GM18909 (cell line): ENCODE data around the gene AP3B1.

Source experiments
- ATAC-seq: cut with Tn5 transposase; IDR thresholded peaks from one replicate; pipeline ENCODE4 v1.9.1; 2021; ENCODE audit warnings: mild to moderate bottlenecking; ENCODE audit not compliant: unreplicated experiment, poor library complexity

Gene AP3B1

DNA sequence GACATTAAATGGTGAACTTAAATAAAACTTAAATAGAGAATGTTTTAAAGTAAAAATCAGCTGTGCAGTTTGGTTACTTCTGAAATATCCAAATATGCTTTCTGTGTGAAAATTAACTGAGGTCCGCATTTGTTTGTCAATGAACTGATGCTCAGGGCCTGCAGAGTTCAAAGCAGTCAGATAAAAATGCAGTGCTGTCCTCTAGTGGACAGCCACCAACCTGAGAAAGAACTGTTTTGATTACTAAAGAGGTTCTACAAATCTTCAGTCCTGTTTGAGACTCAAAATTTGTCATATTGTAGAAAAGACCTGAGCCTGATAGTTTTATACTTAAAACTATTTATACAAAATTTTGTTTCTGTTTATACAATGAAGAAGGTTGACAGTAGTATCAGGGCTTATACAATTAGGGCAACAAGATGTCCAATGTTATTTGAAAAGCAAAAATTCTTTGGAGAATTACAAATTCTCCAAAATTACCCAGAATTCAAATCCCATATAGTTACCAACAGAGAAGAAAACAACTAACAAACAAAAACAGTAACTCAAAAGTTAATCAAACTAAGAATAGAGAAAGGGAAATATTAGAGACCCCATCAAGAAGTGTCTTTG lies 286.0 kb downstream of the AP3B1 start:
- no peak for ATAC-seq

DNA sequence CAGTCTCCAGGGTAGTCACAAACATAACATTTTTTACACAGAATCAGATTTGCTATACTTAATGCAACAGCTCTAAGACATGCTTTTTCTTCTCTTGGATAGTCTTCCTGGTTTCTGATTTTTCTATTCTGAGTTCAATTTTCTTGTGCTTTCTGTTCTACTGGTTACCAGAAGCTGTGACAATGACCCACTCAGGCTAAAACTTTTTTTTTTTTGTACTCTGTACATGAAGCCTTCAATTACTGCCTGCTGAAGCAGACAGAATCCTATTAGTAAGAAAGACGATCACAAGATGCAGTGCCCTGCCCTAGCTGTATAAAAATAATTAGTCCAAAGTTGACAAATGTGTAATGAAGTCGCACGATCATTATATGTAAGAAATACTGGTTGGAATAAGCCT lies 287.3 kb downstream of the AP3B1 start:
- no peak for ATAC-seq

GRCh38 chr5:78006449-78006848 lies 288.0 kb downstream of the AP3B1 start:
- no peak for ATAC-seq

DNA sequence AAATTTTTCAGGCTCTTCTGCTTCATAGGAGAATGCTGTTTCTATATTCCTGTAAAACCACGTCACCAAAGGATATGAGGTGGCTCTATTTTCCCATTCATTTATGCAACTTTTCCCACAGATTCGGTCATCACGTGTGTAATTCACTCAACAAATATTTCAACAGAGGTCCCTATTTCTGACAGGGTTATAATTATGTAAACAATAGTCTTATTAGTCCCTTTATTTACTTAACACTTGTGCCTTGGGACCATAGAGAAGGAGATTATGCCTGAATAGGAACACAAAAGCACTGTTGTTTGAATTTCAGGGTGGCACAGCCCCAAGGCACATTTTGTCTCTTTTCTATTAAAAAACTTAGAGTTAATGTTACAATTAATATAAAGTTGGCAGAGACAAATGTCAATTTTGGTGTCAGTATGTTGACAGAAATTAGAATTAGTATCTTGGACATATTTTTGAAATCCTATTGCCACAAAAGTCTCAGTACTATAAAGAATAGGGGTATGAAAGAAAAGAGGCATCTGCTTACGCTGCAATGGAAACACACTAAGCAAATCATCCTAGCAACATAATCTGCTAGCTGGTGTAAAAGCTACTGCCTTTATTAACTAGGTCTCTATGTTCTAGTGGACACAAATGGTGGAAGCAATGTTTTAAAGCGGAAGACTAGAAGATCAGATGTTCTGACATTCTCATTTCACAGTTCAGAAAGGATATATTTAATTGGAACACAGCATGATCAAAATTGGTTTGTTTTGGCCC lies 289.3 kb downstream of the AP3B1 start:
- no peak for ATAC-seq

DNA sequence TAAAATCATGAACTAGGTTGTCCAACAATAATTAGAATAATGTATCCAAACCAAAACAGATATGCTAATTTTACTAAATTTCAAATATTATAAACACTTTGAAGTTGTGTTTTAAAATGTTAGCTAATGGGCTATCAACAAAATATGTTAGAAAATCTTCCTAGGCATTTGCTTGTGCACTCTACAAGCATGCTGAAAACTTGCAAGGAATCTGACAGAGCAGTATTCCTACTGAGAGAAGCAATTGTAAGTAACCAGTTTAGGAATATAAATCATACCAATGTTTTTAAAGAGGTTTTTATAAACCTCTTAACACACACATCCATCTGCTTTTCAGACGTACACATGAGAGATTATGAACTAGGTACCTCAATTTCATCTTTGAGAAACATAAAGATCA lies 289.9 kb downstream of the AP3B1 start:
- ATAC-seq, result no peak

- ATAC-seq, result no peak
Observed at GRCh38 chr5:78003919-78004318, 290.6 kb downstream of the AP3B1 start.

- no peak for ATAC-seq
Observed at GRCh38 chr5:78003450-78003849, 291.0 kb downstream of the AP3B1 start.

DNA sequence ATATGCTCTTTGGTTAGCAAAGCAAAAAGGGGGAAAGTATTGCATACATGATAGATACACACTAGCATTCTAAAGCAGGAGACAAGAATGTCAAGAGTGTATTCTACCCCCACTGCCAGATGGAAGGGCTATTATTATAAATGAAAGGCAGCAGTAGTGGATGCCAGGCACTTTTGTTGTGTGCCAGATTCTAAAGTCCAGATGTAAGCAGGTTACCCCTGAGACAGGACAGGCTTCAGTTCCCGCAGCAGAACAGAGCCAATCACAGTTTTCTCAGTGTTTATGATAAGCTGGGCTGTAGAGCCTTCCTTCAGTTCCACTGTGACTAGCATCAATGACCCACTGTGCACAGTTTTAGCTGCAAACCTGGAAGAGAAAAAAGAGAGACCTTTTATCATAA lies 291.8 kb downstream of the AP3B1 start:
- no peak for ATAC-seq

- no peak for ATAC-seq
Observed at GRCh38 chr5:78001197-78001596, 293.3 kb downstream of the AP3B1 start.

- ATAC-seq, result no peak
Observed at GRCh38 chr5:78000191-78000590, 294.3 kb downstream of the AP3B1 start.

- no peak for ATAC-seq
Observed at GRCh38 chr5:77999399-77999798, 295.1 kb downstream of the AP3B1 start.

- ATAC-seq, result no peak
Observed at GRCh38 chr5:77996943-77997342, 297.6 kb downstream of the AP3B1 start.

- no peak for ATAC-seq
Observed at GRCh38 chr5:77995793-77996409, 298.6 kb downstream of the AP3B1 start.

GRCh38 chr5:77994943-77995342 lies 299.6 kb downstream of the AP3B1 start:
- ATAC-seq, result no peak

DNA sequence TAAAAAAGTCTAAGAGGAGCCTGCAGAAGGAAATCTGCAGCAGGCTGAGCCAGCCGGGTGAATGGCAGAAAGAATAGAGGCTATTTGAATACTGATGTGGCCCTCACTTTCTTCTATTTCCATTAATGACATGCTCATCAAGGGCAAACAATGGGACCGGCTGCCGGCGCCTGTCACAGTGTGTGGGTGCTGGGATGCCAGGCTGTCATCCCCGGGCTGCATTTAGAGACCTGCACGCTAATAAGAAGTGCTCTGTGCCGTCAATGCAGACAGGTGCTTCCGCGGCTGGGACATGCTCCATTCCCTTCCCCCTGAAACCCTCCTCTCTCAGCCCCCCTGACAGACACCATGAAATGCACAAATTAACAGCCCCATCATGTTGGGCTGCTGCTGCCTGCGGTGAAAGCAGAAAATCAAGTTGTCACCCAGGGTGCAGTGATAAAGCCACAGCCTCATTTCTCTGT lies 300.6 kb downstream of the AP3B1 start:
- no peak for ATAC-seq

DNA sequence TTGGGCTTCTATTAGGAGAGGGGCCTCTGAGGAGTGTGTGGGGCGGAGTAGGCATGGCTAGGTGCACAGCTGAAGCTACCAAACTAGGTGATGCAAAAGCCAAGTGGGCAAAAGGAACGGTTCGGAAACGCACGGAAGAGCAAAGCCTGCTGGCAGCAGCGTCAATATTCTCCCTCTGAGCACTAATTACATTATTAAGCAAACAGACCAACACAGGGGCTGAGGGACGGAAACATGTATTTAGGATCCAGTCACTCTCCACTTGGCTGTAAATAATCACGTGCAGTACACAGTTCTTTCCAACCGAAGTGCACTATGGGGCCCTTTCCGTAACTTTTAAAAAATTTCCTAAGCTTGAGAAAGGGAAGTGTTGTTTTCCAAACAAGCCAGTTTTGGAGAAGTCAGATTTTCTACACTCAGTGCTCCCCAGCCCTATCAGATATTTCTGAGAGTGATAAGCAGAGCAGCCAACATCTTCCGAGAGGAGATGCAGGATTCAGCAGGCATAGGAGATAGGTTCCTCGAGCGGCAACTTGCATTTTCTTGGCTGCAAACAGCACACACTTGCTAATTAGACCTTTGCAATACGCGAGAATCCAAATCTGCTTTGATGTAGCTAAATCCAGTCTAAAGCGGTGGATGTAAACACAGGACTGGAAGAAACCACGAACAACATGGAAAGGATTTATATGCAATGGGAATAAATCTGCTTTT lies 301.2 kb downstream of the AP3B1 start:
- no peak for ATAC-seq

DNA sequence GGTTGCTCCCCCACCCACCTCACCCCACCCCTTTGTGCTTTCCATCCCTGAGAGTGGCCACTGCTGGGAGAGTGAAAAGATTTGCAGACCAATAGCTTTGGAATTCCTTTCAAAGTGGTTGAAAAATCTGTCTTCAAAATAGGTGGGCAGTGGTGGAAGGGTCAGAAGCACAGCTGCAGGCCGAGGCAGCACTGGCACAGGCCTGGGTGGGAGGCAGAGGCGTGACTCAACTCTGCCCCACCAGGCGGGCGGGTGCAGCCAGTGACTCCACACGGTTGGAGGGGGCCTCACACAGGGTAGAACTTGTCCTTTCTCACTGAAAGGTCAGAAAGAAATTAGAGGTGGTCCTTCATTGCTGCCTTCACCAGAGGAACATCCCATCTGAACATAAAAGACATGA lies 303.4 kb downstream of the AP3B1 start:
- ATAC-seq, result no peak

DNA sequence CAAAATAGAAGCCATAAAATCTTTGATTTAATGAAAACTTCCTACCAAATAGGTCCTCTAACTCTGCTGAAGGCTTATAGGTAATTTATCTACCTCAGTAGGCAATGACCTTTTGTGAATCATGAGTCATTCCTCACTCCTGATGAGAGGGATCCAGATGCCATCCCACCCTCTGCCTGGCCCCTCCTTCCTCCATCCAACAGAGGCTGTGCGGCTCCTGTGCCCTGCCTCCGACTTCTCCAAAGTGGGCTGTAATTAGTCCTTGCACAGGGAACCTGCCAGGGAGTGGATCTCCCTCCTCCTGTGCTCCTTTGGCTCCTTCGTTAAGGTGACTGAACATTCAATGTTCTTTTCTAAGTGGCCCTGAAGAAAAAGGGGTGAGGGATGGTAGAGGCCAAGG lies 304.5 kb downstream of the AP3B1 start:
- no peak for ATAC-seq

DNA sequence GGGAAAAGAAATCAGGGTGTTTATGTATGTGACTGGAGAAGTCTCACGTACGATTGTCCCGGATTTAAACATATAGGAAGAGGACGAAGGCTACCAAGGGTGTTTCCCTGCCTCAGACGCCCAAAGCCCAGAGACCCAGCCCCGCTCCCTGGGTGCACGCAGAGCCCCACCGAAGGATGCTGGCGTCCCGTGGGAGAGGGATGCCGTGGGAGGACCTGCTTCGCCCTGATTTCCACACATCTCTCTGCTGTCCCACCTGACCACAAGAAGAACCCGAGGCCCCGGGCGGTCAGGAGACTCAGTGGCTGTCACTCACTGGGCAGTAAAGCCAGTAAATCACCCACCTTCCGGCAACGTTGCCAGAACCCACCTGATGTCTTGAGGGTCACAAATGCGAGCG lies 306.5 kb downstream of the AP3B1 start:
- no peak for ATAC-seq

DNA sequence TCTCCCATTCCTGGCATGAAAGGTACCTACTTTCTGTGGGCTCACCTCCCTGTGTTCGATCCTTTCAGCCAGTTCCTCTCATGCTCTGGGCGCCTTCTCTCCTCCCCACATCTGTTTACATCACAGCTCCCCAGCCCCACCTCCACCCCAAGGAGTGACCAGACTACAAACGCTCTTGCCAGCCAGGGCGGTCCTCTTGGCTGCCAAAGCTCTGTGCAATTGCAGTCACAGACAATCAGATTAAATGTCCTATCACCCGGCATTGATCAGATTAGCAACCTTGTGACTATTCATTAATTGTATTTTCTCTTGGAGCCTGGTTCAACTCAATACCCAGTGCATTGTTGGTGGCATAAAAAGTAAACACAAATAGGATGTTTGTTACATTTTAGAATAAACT lies 307.2 kb downstream of the AP3B1 start:
- no peak for ATAC-seq

GRCh38 chr5:77986261-77986660 lies 308.2 kb downstream of the AP3B1 start:
- ATAC-seq, result no peak
